Measurements from ENCODE around the gene DNAL1.

DNA sequence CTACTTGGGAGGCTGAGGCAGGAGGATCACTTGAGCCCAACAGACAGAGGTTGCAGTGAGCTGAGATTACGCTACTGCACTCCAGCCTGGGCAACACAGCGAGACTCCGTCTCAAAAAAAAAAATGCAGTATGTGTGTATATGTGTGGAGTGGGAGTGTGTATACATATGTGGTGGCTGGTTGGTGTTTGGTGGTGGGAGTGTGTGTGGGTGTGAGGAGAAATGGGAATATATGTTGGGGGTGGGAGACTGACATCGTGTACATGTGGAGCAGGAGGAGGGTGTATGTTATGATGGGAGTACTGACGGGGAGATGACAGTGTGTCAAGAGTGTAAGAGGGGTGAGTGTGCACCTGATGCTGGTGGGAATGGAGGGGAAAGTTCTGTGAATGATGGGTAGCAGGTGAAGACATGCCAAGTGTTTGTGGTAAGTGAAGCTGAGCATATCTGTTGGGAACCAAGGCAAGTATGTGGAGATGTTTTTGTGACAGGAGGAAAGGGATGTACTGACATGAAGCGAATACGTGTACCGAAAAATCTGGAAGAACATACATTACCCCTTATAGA, 65.2 kb downstream of the DNAL1 start:
- TF ChIP-seq, protein P1, sequence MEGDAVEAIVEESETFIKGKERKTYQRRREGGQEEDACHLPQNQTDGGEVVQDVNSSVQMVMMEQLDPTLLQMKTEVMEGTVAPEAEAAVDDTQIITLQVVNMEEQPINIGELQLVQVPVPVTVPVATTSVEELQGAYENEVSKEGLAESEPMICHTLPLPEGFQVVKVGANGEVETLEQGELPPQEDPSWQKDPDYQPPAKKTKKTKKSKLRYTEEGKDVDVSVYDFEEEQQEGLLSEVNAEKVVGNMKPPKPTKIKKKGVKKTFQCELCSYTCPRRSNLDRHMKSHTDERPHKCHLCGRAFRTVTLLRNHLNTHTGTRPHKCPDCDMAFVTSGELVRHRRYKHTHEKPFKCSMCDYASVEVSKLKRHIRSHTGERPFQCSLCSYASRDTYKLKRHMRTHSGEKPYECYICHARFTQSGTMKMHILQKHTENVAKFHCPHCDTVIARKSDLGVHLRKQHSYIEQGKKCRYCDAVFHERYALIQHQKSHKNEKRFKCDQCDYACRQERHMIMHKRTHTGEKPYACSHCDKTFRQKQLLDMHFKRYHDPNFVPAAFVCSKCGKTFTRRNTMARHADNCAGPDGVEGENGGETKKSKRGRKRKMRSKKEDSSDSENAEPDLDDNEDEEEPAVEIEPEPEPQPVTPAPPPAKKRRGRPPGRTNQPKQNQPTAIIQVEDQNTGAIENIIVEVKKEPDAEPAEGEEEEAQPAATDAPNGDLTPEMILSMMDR (IDR thresholded peaks at IDR 0.05), result no peak
- no peak for TF ChIP-seq ZFX (IDR thresholded peaks at IDR 0.05; ENCODE audit: borderline replicate concordance)
